Vagina (tissue), 2 donors: ENCODE data around the gene CDH4.

Experiments used
- POLR2A ChIP-seq, 2 donors: fragments of 450-650 bp; IDR thresholded peaks; one replicate each; pipeline ENCODE4 v1.6.1; 2017; ENCODE audit warnings: antibody characterized with exemption in 2 of 2, mild to moderate bottlenecking in 2 of 2, moderate library complexity in 2 of 2
- POLR2AphosphoS5 ChIP-seq, 2 donors: sonication (generic); formaldehyde crosslinking; IDR thresholded peaks; one replicate each; pipeline ENCODE4 v1.9.0; 2017; ENCODE audit warnings: antibody characterized with exemption in 2 of 2, mild to moderate bottlenecking in 2 of 2, low read depth in 1 of 2; ENCODE audit not compliant: insufficient read depth in 1 of 2
- TF ChIP-seq, protein P1 (sequence below), 3 experiments: fragments of 450-650 bp in 2 of 3; fragments of 200-600 bp in 1 of 3; sonication (generic) in 1 of 3; IDR thresholded peaks; one replicate each; pipeline ENCODE4 v1.5.1; 2017 to 2019; ENCODE audit warnings: antibody characterized with exemption in 3 of 3, mild to moderate bottlenecking in 2 of 3, moderate library complexity in 2 of 3

- TF ChIP-seq, protein P1, sequence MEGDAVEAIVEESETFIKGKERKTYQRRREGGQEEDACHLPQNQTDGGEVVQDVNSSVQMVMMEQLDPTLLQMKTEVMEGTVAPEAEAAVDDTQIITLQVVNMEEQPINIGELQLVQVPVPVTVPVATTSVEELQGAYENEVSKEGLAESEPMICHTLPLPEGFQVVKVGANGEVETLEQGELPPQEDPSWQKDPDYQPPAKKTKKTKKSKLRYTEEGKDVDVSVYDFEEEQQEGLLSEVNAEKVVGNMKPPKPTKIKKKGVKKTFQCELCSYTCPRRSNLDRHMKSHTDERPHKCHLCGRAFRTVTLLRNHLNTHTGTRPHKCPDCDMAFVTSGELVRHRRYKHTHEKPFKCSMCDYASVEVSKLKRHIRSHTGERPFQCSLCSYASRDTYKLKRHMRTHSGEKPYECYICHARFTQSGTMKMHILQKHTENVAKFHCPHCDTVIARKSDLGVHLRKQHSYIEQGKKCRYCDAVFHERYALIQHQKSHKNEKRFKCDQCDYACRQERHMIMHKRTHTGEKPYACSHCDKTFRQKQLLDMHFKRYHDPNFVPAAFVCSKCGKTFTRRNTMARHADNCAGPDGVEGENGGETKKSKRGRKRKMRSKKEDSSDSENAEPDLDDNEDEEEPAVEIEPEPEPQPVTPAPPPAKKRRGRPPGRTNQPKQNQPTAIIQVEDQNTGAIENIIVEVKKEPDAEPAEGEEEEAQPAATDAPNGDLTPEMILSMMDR (IDR thresholded peaks at IDR 0.05) = no peak
- TF ChIP-seq POLR2A (IDR thresholded peaks at IDR 0.05) (no peak), POLR2AphosphoS5 (IDR thresholded peaks at IDR 0.05; ENCODE audit: insufficient read depth in 1 of 2, low read depth in 1 of 2) (no peak)
Measured at GRCh38 chr20:61819574-61819846, 567.4 kb downstream of the CDH4 start.
